Ureter (tissue), 1 donor: ENCODE measurements around the gene NFATC1. TPM values are rescaled to one million over a fixed set of nuclear protein-coding genes. Genes with fewer than 3 reads are reported as not detected.

Experiments used
- DNase-seq: peaks from one replicate; pipeline ENCODE4 v3.0.0-alpha.2; 2020; ENCODE audit warnings: low spot score
- total RNA-seq: library from RNA; stranded (reverse); gene quantifications from one replicate; pipeline ENCODE4 v1.2.4, GENCODE V29; 2023
- donor health status: DM: yes; HTN: yes; CAD: no.

Gene NFATC1
- total RNA-seq, 1 donor from 2014 or later, result 13.8 TPM

DNA sequence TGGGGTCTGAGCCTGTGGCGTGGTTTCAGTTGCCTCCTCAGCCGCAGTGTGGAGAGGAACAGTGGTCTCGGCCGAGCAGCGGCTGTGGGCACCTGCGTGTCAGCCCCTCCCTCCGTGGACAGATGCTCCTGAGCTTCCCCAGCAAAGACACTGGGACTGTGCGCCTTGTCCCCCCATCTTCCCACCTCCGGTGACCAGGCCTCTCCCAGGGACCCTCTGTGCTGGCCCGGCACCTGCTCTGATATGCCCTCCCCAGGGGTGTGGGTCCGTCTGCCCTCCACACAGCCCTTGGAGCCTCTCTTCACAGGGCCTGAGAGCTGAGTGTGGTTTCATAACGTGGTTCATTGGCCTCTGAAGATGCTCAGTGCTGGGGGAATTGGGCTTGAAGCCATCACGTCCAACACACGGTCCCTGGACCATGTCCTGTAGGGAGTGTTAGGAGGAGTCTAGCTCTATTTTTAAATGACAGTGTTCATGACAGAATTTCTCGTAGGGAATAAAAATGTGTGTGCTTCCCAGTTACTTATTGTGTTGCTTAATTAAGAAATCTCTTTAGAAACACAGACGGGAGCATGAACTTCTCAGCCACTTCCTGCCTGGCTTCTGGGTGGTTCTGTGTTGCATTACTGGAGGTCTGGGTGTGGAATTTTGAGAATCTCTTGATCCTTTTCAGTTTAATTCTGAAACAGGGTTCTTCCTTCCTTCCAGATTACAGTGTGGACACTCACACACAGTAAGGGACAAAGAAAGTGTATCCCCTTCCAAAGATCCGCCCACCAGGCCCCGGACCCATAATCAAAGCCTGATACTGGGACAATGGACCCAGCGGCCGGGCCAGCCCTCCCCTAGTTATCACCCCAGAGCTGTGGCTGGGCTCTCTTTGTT is 110.7 kb downstream of the NFATC1 start:
- peak; percentile 45 for DNase-seq

DNA sequence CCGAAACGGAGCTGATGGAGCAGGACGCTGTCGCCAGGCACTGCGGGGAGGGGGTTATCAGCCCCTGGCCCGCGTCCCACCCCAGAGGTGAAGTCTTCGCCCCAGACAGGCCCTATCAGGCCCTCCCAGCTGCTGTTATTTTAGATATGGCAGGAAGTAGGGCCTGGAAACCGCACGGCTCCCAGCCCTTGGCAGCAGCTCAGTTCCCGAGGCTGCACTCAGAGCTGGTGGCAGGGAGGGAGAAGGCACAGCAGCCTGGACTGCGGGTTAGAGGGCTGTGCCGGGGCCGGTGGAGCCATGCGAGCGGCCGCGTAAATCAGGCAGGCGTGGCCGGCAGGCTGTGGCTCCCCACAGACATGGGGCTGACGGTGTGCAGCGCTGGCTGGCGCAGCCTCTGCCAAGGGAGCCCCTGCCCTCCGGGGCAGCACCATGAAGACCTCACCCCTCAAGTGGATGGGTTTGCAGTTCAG is 111.4 kb downstream of the NFATC1 start:
- no peak for DNase-seq

GRCh38 chr18:79507546-79508480 is 112.1 kb downstream of the NFATC1 start:
- DNase-seq, result peak; percentile 75

DNA sequence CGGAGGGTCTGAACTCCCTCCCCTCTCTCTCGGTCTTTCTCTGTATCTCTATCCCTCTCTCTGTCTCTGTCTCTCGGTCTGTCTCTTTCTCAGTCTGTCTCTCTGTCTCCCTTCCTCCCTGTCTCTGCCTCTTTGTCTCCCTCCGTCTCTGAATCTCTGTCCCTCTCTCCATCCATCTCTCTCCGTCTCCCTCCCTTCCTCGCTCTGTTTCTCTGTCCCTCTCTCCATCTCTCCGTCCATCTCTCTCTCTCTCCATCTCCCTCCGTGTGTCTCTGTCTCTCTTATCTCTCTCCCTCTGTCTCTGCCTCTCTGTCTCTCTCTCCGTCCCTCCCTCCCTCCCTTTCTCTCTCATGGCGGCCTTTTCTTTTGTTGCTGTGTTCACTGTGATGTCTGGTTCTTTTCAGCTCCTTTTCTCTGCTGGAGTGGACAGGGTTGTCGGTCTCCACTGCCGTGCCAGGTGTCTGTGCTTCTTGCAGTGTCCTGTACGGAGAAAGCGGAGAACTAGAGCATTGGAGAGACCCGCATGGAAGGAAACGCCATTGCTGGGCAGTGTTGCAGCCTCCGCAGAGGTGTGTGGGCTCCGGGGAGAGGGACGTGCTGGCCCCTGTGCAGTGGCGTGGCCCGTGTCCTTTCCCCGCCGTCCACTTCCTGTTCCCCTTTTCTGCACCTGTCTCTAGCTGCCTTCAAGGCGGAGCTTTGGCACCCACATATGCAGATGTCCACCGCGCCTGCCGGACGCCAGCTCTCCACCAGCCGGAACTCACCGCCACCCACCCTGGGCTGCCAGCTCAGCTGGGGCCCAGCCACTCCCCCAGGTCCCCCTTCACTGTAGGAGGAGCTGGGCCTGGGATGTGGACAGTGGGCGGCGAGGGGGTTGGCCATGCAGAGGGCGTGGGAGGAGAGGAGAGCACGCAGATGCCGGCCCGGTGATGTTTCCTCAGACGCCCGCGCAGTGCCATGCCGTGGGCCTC is 113.1 kb downstream of the NFATC1 start:
- DNase-seq, result peak; percentile 41

GRCh38 chr18:79509536-79509930 is 113.8 kb downstream of the NFATC1 start:
- no peak for DNase-seq

DNA sequence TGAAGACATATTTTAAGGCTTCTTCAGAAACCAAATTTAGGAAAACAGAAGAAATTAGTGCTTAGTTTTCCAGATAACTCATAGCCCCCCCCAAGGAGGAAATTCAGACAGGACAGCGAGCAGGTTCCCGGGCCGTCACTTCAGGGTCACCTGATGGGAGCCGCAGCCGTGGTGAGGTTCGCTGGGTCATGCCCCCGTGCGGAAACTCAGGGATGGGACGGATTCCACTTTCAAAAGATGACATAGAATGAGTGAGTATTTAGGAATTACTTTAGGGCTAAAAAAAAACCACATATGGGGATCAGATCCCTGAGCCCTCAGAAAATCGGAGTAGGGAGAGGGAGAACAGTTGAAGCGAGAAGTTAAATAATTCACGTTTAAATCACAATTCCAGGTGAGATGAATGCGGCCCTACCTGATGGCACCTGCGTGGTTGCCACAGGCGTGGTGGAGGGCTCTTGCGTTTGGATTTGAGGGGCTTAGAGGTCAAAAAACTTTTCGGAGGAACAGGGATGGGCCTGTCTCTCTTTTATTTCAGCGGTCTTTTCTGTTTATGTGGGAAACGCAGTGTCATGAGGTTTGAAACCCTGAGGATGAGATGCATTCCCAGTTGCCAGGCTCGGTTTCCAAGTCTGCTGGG is 114.4 kb downstream of the NFATC1 start:
- DNase-seq, result peak; percentile 31

DNA sequence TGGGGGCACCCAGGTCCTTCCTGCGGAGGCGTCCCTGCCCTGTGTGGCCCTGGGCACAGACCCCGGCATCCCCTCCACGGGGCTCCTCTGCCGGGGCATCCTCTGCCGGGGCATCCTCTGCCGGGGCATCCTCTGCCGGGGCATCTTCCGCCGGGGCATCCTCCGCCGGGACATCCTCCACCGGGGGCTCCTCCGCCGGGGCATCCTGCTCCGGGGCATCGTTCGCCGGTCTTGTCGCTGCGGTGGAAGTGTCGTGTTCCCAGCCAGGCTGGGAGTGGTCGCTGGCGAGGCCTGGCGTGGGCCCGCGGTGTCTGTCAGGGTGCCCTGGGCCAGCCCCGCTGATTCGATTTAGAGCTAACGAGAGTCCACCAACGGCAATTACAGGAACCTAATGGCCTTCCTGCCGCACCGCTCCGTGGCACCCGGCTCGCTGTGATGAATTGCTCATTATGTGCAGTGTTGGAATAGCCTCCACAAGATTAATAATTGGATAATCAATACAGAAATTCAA is 115.1 kb downstream of the NFATC1 start:
- DNase-seq, result peak; percentile 39

GRCh38 chr18:79511271-79511670 is 115.5 kb downstream of the NFATC1 start:
- peak; percentile 33 for DNase-seq

GRCh38 chr18:79511671-79512301 is 116.1 kb downstream of the NFATC1 start:
- peak; percentile 38 for DNase-seq

- DNase-seq, result peak; percentile 33
These were observed 117.0 kb downstream of the NFATC1 start for GRCh38 chr18:79512461-79513380.

DNA sequence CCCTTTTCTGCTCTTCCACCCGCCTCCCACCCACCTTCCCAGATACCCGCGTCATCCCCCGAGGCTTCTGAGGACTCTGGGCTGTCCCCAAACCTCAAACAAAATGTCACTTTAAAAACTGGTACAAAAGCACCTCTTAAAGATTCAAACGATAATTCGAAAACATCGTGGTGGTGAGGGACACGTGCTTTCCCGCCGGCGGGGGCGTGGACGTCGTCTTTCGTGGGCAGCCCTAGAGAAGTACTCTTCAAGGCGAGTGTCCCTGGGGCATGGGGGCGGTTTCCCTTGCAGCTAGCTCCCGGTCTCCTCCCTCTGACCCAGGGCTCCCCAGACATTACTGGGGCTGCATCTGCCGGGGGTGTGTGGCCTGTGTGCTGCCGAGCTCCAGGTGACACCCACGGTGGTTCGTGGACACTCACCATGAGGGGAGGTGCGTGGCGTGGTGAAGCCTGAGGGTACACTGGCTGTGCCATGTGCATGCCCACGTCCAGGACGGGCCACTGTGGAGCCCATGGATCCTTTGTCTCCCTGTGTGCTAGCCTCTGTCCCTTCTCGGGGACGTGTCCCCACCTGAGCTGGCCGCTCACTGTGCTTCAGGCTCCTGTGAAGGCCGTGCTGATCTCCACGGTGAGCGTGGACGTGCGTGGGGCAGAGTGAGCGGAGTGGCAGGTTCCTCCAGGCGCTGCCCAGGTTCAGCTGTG is 117.8 kb downstream of the NFATC1 start:
- peak; percentile 32 for DNase-seq

GRCh38 chr18:79515331-79515730 is 119.6 kb downstream of the NFATC1 start:
- DNase-seq, result peak; percentile 35

DNA sequence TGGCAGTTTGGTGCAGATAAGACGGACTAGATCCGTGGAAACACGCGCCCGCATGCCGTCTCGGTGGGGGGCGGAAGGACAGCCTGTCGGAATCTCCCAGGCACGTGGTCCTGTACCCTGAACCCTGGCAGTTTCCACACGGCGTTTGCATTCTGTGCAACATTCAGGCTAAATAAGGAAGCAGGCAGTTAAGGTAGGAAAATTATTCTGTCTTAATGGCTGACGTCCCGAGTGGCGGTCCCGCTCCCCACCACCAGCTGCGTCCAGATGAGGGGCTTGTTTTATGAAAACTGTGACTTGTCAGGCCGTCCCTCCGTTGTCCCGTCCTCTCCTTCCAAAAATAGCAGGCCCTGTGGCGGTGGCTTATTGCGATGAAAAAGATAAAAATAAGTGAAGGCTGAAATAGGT is 120.2 kb downstream of the NFATC1 start:
- DNase-seq, result peak; percentile 31

- peak; percentile 34 for DNase-seq
These were observed 120.8 kb downstream of the NFATC1 start for GRCh38 chr18:79516441-79516931.

DNA sequence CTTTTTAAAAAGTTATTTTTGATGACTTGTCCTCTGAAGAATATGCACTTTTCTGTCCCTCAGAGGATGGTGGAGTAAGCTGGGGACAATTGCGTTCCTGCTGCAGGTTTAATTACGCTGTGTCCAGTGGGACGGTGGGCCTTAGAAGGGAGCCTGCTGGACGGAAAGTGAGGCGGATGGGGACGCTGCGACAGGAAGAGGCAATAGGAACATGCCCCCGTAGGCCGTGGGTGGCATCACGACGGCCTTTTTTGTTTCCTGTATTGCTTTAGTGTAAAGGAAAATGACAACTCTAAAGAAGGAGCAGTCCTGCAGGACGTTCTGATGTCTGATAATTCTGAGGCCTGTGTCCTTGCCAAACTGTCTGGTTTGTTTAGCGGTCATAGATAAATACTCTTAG is 121.6 kb downstream of the NFATC1 start:
- peak; percentile 39 for DNase-seq

- peak; percentile 34 for DNase-seq
These were observed 122.4 kb downstream of the NFATC1 start for GRCh38 chr18:79518028-79518682.

DNA sequence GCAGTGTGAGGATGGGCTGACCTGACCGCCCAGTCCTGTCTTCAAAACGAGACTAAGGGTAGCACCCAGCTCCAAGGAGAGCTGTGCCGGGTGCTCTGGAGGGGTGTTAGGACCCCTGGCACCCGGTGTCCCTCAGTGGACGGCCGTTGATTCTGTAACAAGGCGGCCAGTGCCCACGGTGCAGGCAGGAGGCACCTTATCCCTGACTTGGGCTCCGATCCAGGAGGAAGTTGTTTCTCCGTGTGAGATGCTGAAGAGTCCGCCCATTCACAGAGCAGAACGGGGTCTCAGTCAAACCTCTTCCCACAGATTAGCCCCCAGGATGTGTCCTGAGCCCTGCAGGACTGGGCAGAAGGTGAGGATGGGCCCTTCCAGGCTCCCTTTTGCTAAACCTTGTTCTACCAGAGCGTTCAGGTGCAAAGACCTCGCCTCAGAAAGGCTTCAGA is 123.0 kb downstream of the NFATC1 start:
- DNase-seq, result no peak
